Fibroblast of lung (primary cell): ENCODE measurements around the gene CLPSL2. TPM values are rescaled to one million over a fixed set of nuclear protein-coding genes. Genes with fewer than 3 reads are reported as not detected.

ENCODE experiments used
- DNase-seq, 2 donors: peaks; one replicate each; pipeline versions ENCODE4 v3.0.0 to v3.0.0-alpha.2; 2010; ENCODE audit warnings: low read depth in 2 of 2
- H2AFZ ChIP-seq: 2 replicates; pipeline ENCODE4 v1.5.1; 2012; ENCODE audit warnings: low read length, control low read depth, inconsistent platforms
- H3K27ac ChIP-seq: 2 replicates; pipeline ENCODE4 v1.5.1; 2011; ENCODE audit warnings: low read length, control low read depth; ENCODE audit not compliant: insufficient read depth
- H3K27me3 ChIP-seq: 2 replicates; pipeline ENCODE4 v1.5.1; 2011; ENCODE audit warnings: mild to moderate bottlenecking, low read length; ENCODE audit not compliant: control insufficient read depth, insufficient read depth
- H3K36me3 ChIP-seq: 2 replicates; pipeline ENCODE4 v1.5.1; 2011; ENCODE audit warnings: low read length; ENCODE audit not compliant: control insufficient read depth, insufficient read depth
- H3K4me1 ChIP-seq: 2 replicates; pipeline ENCODE4 v1.5.1; 2011; ENCODE audit warnings: low read length; ENCODE audit not compliant: control insufficient read depth, insufficient read depth; ENCODE audit errors: extremely low read depth
- H3K4me2 ChIP-seq: 2 replicates; pipeline ENCODE4 v1.5.1; 2011; ENCODE audit warnings: low read length, control low read depth; ENCODE audit not compliant: insufficient read depth; ENCODE audit errors: extremely low read depth
- H3K4me3 ChIP-seq, 4 experiments: fragments of 200-600 bp in 1 of 4; sonication (generic) in 1 of 4; replicated peaks in 1 of 4; 2 replicates each; pipeline ENCODE4 v1.5.1; 2011 to 2016; ENCODE audit warnings: low read length in 4 of 4, low read depth in 3 of 4, mild to moderate bottlenecking in 3 of 4, control low read depth in 2 of 4, inconsistent platforms in 1 of 4, mixed read lengths in 1 of 4; ENCODE audit not compliant: insufficient read depth in 1 of 4; ENCODE audit errors: control extremely low read depth in 1 of 4
- H3K79me2 ChIP-seq: 2 replicates; pipeline ENCODE4 v1.5.1; 2012; ENCODE audit warnings: mild to moderate bottlenecking, low read length, inconsistent platforms; ENCODE audit not compliant: control insufficient read depth, insufficient read depth
- H3K9ac ChIP-seq: 2 replicates; pipeline ENCODE4 v1.5.1; 2011; ENCODE audit warnings: mild to moderate bottlenecking, low read length, control low read depth; ENCODE audit not compliant: insufficient read depth
- H3K9me3 ChIP-seq: 2 replicates; pipeline ENCODE4 v1.5.1; 2012; ENCODE audit warnings: low read depth, low read length; ENCODE audit not compliant: control insufficient read depth, insufficient read depth
- H4K20me1 ChIP-seq: 2 replicates; pipeline ENCODE4 v1.5.1; 2011; ENCODE audit warnings: low read length; ENCODE audit not compliant: control insufficient read depth, insufficient read depth; ENCODE audit errors: extremely low read depth
- CTCF ChIP-seq, 2 donors: IDR thresholded peaks in 1 of 2; conservative IDR thresholded peaks in 1 of 2; 1 replicate in 1 of 2; 2 replicates in 1 of 2; pipeline ENCODE4 v1.5.1; 2011 to 2012; ENCODE audit warnings: low read length in 2 of 2, control low read depth in 1 of 2, inconsistent platforms in 1 of 2, low read depth in 1 of 2, mild to moderate bottlenecking in 1 of 2
- EZH2 ChIP-seq: IDR thresholded peaks from 2 replicates; pipeline ENCODE4 v1.5.1; 2012; ENCODE audit warnings: low read length, control low read depth, mild to moderate bottlenecking; ENCODE audit errors: missing control alignments
- polyA plus RNA-seq, 2 donors: library from polyadenylated mRNA; depleted of rRNA in 1 of 2; stranded (reverse) in 1 of 2; unstranded in 1 of 2; fragments of >200 nt; gene quantifications; 2 replicates each; pipeline ENCODE4 v1.2.1, GENCODE V29; 2011 to 2012; ENCODE audit warnings: missing spikeins in 1 of 2
- total RNA-seq: library from RNA; depleted of rRNA; stranded (reverse); fragments of >200 nt; gene quantifications from 2 replicates; pipeline ENCODE4 v1.2.1, GENCODE V29; 2014

Gene CLPSL2
- total and polyA plus RNA-seq, 2 donors (not counting 1 experiment from before 2014, with no cell fraction given) = not detected

GRCh38 chr6:35765739-35766138 is 10.7 kb upstream of the CLPSL2 start:
- Histone ChIP-seq H4K20me1 (no peaks in the 10 kb centered on the region), H3K4me1 (no peaks in the 10 kb centered on the region), H3K27me3 (peaks cover 14% of the 10 kb centered on the region), H3K27ac (no peak overlapping the region), H2AFZ (no peak overlapping the region), H3K4me2 (no peak overlapping the region), H3K36me3 (no peaks in the 10 kb centered on the region), H3K4me3 (no peak overlapping the region), H3K79me2 (no peaks in the 10 kb centered on the region), H3K9ac (no peak overlapping the region), H3K9me3 (no peaks in the 10 kb centered on the region)
- TF ChIP-seq CTCF (conservative IDR thresholded peaks at IDR 0.05 in 1 of 2, IDR thresholded peaks at IDR 0.05 in 1 of 2; ENCODE audit: low read depth in 1 of 2, low read length in 2 of 2) = no peak
- TF ChIP-seq EZH2 = no peak
- no peak for DNase-seq

GRCh38 chr6:35769211-35769610 is 7.2 kb upstream of the CLPSL2 start:
- H2AFZ ChIP-seq = no peak overlapping the region
- peaks cover 10% of the 10 kb centered on the region for H3K27me3 ChIP-seq
- DNase-seq = no peak
- no peak overlapping the region for H3K4me3 ChIP-seq
- no peaks in the 10 kb centered on the region for H3K4me1 ChIP-seq
- H3K36me3 ChIP-seq = no peaks in the 10 kb centered on the region
- H3K27ac ChIP-seq = no peak overlapping the region
- no peaks in the 10 kb centered on the region for H4K20me1 ChIP-seq
- H3K9ac ChIP-seq = no peak overlapping the region
- TF ChIP-seq EZH2 (no peak), CTCF (conservative IDR thresholded peaks at IDR 0.05 in 1 of 2, IDR thresholded peaks at IDR 0.05 in 1 of 2; ENCODE audit: low read depth in 1 of 2, low read length in 2 of 2) (no peak)
- no peak overlapping the region for H3K4me2 ChIP-seq
- H3K79me2 ChIP-seq = no peaks in the 10 kb centered on the region
- no peaks in the 10 kb centered on the region for H3K9me3 ChIP-seq

GRCh38 chr6:35771343-35771627 is 5.1 kb upstream of the CLPSL2 start:
- H3K79me2 ChIP-seq = no peaks in the 10 kb centered on the region
- H3K36me3 ChIP-seq = no peaks in the 10 kb centered on the region
- no peaks in the 10 kb centered on the region for H4K20me1 ChIP-seq
- no peak overlapping the region for H3K4me2 ChIP-seq
- TF ChIP-seq CTCF (conservative IDR thresholded peaks at IDR 0.05 in 1 of 2, IDR thresholded peaks at IDR 0.05 in 1 of 2; ENCODE audit: low read depth in 1 of 2, low read length in 2 of 2) (no peak), EZH2 (no peak)
- no peak overlapping the region for H3K27ac ChIP-seq
- no peaks in the 10 kb centered on the region for H3K4me1 ChIP-seq
- H2AFZ ChIP-seq = no peak overlapping the region
- no peaks in the 10 kb centered on the region for H3K9me3 ChIP-seq
- peaks cover 13% of the 10 kb centered on the region for H3K27me3 ChIP-seq
- no peak overlapping the region for H3K4me3 ChIP-seq
- no peak for DNase-seq
- H3K9ac ChIP-seq = no peak overlapping the region
